Skin of body (tissue), 2 donors: ENCODE results near the gene ANAPC2. TPM values are rescaled to one million over a fixed set of nuclear protein-coding genes. Genes with fewer than 3 reads are reported as not detected.

ENCODE experiments used
- DNase-seq: peaks from one replicate; lab custom pipeline; 2025; lab: John Stamatoyannopoulos, UW
- total RNA-seq: library from RNA; depleted of rRNA; stranded (reverse); fragments of >200 nt; gene quantifications from one replicate; pipeline ENCODE4 v1.2.3, GENCODE V29; 2014

The ANAPC2 gene
- total RNA-seq, 1 donor from 2014 or later, result 22.0 TPM

- no peak for DNase-seq
Measured at GRCh38 chr9:137216188-137216965, 28.0 kb upstream of the ANAPC2 start.

DNA sequence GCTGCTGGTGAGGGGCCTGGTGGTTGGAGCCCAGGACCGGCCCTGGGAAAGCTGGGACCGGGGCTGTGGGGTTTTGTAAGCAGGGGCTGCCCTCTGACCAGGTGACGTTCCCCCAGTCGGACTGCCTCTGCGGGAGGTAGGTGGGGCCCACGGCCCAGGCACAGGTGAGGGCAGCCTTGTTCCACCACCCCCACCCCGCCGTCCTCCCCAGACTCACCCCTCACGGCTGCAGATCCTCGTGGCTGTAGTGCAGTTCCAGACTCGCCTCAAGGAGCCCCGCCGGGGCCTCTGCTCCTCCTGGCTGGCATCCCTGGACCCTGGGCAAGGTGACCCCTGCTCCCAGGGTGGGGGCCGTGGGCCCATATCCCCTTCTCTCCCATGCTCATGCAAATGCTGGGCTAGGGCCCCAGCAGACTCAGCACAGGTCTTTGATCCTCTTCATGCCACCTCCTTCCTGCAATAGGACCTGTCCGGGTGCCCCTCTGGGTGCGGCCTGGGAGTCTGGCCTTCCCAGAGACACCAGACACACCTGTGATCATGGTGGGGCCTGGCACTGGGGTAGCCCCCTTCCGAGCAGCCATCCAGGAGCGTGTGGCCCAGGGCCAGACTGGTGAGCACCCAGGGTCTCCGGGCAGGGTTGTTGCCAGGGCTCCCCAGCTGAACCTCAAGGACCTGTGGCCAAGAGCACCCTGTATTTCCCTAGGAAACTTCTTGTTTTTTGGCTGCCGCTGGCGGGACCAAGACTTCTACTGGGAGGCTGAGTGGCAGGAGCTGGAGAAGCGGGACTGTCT is 27.0 kb upstream of the ANAPC2 start:
- no peak for DNase-seq

GRCh38 chr9:137214620-137215019 is 26.3 kb upstream of the ANAPC2 start:
- DNase-seq, result no peak

DNA sequence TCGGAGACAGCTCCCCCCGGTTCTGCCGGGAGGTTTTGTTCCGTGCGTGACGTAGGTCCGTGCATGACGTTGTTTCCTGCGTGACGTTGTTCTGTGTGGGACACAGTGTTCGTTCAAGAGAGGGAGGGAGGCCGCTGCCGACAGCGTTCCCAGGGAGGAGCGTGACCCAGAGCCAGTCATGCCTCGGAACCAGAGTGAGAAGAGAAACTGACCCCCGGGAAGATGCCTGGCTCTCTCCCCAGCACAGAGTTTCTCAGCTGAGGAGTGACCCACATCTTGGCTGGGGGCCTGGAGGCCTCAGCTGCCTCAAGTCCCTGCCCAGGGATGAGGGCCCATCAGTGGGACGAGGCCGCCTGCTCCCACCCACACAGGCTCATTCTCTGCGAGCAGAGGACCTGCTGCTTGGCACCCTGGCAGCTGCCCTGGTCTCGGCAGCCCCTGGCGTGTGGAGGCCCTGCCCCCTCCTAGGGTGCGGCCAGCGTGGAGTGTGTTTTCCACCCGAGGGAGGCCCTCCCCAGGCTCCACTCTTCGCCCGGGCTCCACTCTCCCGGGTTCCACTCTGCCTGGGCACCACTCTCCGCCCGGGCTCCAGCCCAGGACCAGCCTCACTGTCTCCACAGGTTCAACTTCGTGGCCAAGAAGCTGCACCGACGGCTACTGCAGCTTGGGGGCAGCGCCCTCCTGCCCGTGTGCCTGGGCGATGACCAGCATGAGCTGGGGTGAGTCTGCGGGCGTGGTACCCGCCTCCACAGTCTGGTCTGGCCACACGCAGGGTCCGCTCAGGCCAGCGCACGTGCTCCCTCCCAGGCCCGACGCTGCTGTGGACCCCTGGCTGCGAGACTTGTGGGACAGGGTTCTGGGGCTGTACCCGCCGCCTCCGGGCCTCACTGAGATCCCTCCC is 25.1 kb upstream of the ANAPC2 start:
- no peak for DNase-seq

- no peak for DNase-seq
Measured at GRCh38 chr9:137212520-137212919, 24.2 kb upstream of the ANAPC2 start.

DNA sequence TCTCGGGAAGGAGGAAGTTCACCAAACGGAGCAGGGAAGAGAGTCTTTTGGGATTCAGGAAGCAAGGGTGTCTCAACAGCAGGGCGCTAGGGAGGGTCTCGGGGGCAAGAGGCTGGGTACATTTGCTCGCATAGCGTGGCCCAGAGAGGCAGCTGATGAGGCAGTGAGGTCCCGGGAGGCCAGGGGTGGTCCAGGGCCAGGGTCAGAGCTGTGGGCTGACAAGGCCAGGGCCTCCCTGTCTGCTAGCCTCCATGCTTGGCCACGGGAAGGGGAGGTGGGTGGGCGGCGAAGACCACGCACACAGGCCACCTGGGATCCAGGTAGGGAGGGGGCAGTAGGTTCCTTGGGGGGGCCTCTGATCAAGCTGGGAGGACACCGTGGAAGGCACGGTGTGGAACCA is 23.2 kb upstream of the ANAPC2 start:
- no peak for DNase-seq

- no peak for DNase-seq
Measured at GRCh38 chr9:137206602-137207001, 18.2 kb upstream of the ANAPC2 start.

- DNase-seq, result peak; percentile 53
Measured at GRCh38 chr9:137205126-137206069, 17.0 kb upstream of the ANAPC2 start, which contains the start of the genes NDOR1 and TMEM203. Gene NDOR1 (plus strand): TSS chr9:137205700. CDS start chr9:137205778, 78 bp downstream. Gene TMEM203 (minus strand): TSS chr9:137205648. CDS start chr9:137205414, 234 bp downstream.

DNA sequence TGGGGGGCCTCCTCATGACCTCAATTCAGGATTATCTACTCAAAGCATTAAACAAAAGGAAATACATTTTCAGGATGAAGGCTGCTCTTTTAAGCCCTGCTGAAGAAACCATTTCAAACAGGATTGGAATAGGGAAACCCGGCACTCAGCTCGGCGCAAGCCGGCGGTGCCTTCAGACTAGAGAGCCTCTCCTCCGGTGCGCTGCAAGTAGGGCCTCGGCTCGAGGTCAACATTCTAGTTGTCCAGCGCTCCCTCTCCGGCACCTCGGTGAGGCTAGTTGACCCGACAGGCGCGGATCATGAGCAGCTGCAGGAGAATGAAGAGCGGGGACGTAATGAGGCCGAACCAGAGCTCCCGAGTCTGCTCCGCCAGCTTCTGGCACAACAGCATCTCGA is 16.4 kb upstream of the ANAPC2 start:
- DNase-seq, result no peak

DNA sequence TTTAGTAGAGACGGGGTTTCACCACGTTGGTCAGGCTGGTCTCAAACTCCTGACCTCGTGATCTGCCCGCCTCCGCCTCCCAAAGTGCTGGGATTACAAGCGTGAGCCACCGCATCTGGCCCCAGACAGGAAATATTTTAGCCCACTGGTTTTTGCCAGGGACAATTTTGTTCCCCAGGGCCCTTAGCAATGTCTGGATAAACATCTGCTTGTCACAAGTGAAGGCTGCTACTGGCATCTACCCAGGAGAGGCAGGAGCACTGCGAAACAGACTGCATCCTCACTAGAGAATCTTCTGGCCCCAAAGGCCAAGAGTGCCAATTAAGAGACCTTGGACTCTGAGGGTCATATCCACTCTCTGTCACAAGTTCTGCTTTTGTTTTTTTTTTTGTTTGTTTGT is 14.6 kb upstream of the ANAPC2 start:
- DNase-seq, result no peak

DNA sequence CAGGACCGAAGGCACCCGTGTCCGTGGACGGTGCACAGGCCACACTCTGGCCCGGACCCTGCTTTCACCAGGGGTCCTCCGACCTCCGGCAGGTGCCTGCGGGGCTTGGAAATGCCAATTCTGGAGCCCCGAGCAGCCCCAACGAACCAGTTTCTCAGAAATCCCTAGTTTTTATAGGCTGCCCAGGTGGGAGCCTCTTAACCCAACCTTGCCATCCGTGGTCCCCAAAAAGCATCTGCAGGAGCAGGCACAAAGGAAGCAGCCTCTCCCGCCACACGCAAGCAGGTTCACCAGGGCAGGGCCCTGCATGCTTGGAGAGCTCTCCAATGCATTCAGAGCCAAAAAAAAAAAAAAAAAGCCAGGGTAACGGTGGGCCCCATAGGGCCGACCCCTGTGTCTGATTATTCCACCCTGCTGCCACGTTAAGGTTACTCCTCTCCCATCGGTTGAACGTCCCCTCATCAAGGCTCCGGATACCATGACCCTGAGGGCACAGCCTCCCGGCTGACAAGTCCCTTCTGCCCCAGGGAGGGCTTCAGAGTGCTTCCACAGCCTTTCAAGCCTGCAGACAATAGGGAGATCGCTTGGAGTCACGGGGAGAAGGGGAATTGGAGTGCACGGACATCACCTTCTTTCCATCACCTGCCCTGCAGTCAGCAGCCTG is 13.0 kb upstream of the ANAPC2 start:
- DNase-seq, result no peak

- peak; percentile 95 for DNase-seq
Measured at GRCh38 chr9:137200311-137201204, 12.2 kb upstream of the ANAPC2 start, which contains the start of gene TPRN. Gene TPRN (minus strand): TSS chr9:137200741. CDS start chr9:137200711, 30 bp downstream.

- DNase-seq, result no peak
Measured at GRCh38 chr9:137199411-137200121, 11.2 kb upstream of the ANAPC2 start.

DNA sequence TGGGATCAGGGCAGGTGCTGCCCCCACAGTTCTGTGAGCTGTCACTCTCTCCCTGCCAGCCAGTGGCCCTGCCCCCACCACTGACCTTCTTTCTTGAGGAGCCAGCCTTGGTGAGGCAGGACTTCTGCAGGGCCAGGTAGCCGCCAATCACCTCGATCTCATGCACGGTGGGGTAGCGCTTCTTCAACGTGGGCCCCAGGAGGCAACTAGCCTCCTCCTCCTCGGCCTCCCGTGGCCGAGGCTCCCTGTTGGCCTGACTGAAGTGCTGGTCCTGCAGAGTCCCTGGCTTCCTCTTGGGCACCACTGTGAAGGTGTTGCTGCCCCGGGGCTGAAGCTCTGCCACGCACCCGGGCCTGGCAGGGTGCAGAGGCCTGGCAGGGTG is 10.5 kb upstream of the ANAPC2 start:
- no peak for DNase-seq

GRCh38 chr9:137198051-137198901 is 9.9 kb upstream of the ANAPC2 start:
- DNase-seq, result no peak

GRCh38 chr9:137195525-137196220 is 7.3 kb upstream of the ANAPC2 start:
- DNase-seq, result no peak
